CD4-positive, alpha-beta T cell treated with Interleukin-4 for 4 hours (primary cell): ENCODE measurements around the gene RPS19.

Experiments used
- DNase-seq: peaks from one replicate; pipeline ENCODE4 v3.0.0-alpha.2; 2020

RPS19 gene

GRCh38 chr19:41917676-41918075 lies 57.6 kb downstream of the RPS19 start:
- no peak for DNase-seq

GRCh38 chr19:41918095-41918494 lies 58.0 kb downstream of the RPS19 start:
- no peak for DNase-seq

GRCh38 chr19:41918653-41919244 lies 58.7 kb downstream of the RPS19 start:
- no peak for DNase-seq

GRCh38 chr19:41919948-41920712 lies 60.1 kb downstream of the RPS19 start:
- no peak for DNase-seq

GRCh38 chr19:41920882-41921576 lies 61.0 kb downstream of the RPS19 start:
- no peak for DNase-seq

GRCh38 chr19:41921577-41922576 lies 61.8 kb downstream of the RPS19 start:
- DNase-seq = no peak
